Measurements from ENCODE around the gene GRAMD1A. TPM values are rescaled to one million over a fixed set of nuclear protein-coding genes. Genes with fewer than 3 reads are reported as not detected.
A peak's percentile ranks its signal among the peaks of the same experiment; 100 is the strongest.

GRAMD1A gene
- total and polyA plus RNA-seq, 9 of the 15 experiments (the other 6 are each of a cell fraction or from before 2014, with no cell fraction given) = 1.4 to 63.8 (median 38.5) TPM

DNA sequence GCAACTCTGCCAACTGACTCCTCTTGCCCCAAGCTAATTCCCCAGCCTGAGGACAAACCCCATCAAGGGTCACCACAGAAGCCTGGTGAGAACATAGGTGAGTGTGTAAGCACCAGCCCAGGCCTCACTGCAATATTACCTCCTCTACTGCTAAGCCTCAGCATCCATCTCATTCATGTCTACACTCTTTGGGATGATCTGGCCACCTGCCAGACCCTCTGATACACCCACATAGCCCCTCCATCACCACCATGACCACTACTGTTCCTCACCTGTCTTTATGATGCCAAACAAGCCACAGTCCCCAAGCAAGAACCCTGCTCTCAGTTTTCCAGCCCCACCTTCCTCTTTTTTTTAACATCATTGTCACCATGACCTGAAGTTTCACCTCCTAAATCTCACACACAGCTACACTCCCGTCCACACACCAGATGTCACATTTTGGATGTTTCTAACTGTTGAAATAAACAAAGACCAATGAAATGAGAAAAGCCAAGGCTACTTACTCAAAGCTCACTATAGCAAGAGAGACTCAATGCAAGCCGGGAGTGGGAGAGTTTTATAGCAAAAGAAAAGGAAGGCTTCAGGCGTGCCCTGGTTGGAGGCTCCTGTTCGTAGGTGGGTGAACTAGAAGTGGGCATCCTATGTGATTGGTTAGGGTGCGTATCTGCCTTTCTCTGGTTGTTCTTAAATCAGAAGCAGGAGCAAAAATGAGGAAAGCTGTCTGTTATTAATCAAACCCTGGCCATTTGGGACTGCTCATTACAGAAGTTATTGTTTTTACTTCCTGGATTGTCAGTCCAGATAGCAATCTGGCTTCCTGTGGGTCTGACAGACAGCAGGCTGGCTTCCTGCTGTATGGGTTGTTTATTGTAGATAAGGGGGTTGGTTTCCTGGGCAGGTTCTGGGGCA is 38.1 kb upstream of the GRAMD1A start (continued):
- TF ChIP-seq, protein P1, sequence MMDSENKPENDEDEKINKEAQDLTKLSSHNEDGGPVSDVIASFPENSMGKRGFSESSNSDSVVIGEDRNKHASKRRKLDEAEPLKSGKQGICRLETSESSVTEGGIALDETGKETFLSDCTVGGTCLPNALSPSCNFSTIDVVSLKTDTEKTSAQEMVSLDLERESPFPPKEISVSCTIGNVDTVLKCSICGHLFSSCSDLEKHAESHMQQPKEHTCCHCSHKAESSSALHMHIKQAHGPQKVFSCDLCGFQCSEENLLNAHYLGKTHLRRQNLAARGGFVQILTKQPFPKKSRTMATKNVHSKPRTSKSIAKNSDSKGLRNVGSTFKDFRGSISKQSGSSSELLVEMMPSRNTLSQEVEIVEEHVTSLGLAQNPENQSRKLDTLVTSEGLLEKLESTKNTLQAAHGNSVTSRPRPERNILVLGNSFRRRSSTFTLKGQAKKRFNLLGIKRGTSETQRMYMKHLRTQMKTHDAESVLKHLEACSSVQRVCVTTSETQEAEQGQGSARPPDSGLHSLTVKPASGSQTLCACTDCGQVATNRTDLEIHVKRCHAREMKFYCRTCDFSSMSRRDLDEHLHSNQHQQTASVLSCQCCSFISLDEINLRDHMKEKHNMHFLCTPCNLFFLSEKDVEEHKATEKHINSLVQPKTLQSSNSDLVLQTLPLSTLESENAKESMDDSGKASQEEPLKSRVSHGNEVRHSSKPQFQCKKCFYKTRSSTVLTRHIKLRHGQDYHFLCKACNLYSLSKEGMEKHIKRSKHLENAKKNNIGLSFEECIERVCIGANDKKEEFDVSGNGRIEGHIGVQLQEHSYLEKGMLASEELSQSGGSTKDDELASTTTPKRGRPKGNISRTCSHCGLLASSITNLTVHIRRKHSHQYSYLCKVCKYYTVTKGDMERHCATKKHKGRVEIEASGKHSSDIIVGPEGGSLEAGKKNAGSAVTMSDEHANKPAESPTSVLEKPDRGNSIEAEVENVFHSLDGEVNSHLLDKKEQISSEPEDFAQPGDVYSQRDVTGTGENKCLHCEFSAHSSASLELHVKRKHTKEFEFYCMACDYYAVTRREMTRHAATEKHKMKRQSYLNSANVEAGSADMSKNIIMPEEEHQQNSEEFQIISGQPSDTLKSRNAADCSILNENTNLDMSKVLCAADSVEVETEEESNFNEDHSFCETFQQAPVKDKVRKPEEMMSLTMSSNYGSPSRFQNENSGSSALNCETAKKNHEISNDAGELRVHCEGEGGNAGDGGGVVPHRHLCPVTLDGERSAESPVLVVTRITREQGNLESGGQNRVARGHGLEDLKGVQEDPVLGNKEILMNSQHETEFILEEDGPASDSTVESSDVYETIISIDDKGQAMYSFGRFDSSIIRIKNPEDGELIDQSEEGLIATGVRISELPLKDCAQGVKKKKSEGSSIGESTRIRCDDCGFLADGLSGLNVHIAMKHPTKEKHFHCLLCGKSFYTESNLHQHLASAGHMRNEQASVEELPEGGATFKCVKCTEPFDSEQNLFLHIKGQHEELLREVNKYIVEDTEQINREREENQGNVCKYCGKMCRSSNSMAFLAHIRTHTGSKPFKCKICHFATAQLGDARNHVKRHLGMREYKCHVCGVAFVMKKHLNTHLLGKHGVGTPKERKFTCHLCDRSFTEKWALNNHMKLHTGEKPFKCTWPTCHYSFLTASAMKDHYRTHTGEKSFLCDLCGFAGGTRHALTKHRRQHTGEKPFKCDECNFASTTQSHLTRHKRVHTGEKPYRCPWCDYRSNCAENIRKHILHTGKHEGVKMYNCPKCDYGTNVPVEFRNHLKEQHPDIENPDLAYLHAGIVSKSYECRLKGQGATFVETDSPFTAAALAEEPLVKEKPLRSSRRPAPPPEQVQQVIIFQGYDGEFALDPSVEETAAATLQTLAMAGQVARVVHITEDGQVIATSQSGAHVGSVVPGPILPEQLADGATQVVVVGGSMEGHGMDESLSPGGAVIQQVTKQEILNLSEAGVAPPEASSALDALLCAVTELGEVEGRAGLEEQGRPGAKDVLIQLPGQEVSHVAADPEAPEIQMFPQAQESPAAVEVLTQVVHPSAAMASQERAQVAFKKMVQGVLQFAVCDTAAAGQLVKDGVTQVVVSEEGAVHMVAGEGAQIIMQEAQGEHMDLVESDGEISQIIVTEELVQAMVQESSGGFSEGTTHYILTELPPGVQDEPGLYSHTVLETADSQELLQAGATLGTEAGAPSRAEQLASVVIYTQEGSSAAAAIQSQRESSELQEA (IDR thresholded peaks at IDR 0.05; ENCODE audit: low read depth) = 0 out of 2 replicates have a peak, but pooled peaks have one; percentile 8
- TF ChIP-seq GABPA (tag; conservative IDR thresholded peaks at IDR 0.05; ENCODE audit: low read depth) (peak; percentile 89), XRCC3 (IDR thresholded peaks at IDR 0.05) (no peak), SMARCB1 (IDR thresholded peaks at IDR 0.05; ENCODE audit: insufficient read length, low read depth) (no peak), BHLHE40 (IDR thresholded peaks at IDR 0.05; ENCODE audit: low read length) (no peak), SRSF3 (IDR thresholded peaks at IDR 0.05; ENCODE audit: insufficient read depth, low read length) (no peak), TEAD2 (tag; IDR thresholded peaks at IDR 0.05) (no peak), ZNF324 (CRISPR knock-in tag; IDR thresholded peaks at IDR 0.05) (no peak)
- TF ChIP-seq, protein P2, sequence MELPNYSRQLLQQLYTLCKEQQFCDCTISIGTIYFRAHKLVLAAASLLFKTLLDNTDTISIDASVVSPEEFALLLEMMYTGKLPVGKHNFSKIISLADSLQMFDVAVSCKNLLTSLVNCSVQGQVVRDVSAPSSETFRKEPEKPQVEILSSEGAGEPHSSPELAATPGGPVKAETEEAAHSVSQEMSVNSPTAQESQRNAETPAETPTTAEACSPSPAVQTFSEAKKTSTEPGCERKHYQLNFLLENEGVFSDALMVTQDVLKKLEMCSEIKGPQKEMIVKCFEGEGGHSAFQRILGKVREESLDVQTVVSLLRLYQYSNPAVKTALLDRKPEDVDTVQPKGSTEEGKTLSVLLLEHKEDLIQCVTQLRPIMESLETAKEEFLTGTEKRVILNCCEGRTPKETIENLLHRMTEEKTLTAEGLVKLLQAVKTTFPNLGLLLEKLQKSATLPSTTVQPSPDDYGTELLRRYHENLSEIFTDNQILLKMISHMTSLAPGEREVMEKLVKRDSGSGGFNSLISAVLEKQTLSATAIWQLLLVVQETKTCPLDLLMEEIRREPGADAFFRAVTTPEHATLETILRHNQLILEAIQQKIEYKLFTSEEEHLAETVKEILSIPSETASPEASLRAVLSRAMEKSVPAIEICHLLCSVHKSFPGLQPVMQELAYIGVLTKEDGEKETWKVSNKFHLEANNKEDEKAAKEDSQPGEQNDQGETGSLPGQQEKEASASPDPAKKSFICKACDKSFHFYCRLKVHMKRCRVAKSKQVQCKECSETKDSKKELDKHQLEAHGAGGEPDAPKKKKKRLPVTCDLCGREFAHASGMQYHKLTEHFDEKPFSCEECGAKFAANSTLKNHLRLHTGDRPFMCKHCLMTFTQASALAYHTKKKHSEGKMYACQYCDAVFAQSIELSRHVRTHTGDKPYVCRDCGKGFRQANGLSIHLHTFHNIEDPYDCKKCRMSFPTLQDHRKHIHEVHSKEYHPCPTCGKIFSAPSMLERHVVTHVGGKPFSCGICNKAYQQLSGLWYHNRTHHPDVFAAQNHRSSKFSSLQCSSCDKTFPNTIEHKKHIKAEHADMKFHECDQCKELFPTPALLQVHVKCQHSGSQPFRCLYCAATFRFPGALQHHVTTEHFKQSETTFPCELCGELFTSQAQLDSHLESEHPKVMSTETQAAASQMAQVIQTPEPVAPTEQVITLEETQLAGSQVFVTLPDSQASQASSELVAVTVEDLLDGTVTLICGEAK (IDR thresholded peaks at IDR 0.05) = peak; percentile 84
- TF ChIP-seq, protein P2 (CRISPR knock-in tag; IDR thresholded peaks at IDR 0.05) = no peak
